SJSA1 (cell line): ENCODE results near the gene RNASET2. TPM values are rescaled to one million over a fixed set of nuclear protein-coding genes. Genes with fewer than 3 reads are reported as not detected.

Experiments
- total RNA-seq: library from RNA; depleted of rRNA; stranded (reverse); fragments of >200 nt; shearing (Covaris generic); gene quantifications from 2 replicates; pipeline ENCODE4 v1.2.3, GENCODE V29; 2014; rRNA removed

Gene RNASET2
- total RNA-seq, 1 experiment from 2014 or later, result 19.6 TPM

Other genes starting within 250 kb of the RNASET2 start
- 33.0 and 35.1 TPM in 2 replicates for gene CEP43, start 42.8 kb upstream of the RNASET2 start, total RNA-seq
- not detected in 2 replicates for gene CCR6, start 166.5 kb upstream of the RNASET2 start, total RNA-seq
- gene GPR31, start 201.4 kb upstream of the RNASET2 start, total RNA-seq, result not detected in 2 replicates